ENCODE results near the gene SRSF6. TPM values are rescaled to one million over a fixed set of nuclear protein-coding genes. Genes with fewer than 3 reads are reported as not detected.

SRSF6 gene
- total RNA-seq, 1 experiment from 2014 or later, result 159 TPM

DNA sequence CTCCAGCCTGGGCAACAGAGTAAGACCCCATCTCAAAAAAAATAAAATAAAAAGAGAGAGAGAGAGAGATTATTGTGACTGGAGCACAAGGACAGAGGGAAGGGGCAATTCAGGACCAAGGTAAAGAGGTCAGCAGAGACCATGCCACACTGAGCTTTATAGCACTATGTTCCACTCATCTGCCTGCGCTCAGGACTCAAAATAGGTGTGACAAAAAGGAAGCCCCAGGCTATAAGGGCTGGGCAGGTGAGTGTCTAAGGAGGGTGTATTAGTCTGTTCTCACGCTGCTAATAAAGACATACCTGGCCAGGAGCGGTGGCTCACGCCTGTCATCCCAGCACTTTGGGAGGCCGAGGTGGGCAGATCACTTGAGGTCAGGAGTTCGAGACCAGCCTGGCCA is 23.1 kb upstream of the SRSF6 start:
- ChIA-PET CTCF (no interaction called here), POLR2A (no interaction called here)
- no peak for ATAC-seq
- TF ChIP-seq TCF7L2 (IDR thresholded peaks at IDR 0.05; ENCODE audit: low read depth, low read length) (no peak), SIN3A (IDR thresholded peaks at IDR 0.05; ENCODE audit: borderline replicate concordance, insufficient read depth, low read depth, low read length) (no peak), POLR2AphosphoS5 (IDR thresholded peaks at IDR 0.05; ENCODE audit: low read depth, low read length) (no peak)
- TF ChIP-seq, protein P1, sequence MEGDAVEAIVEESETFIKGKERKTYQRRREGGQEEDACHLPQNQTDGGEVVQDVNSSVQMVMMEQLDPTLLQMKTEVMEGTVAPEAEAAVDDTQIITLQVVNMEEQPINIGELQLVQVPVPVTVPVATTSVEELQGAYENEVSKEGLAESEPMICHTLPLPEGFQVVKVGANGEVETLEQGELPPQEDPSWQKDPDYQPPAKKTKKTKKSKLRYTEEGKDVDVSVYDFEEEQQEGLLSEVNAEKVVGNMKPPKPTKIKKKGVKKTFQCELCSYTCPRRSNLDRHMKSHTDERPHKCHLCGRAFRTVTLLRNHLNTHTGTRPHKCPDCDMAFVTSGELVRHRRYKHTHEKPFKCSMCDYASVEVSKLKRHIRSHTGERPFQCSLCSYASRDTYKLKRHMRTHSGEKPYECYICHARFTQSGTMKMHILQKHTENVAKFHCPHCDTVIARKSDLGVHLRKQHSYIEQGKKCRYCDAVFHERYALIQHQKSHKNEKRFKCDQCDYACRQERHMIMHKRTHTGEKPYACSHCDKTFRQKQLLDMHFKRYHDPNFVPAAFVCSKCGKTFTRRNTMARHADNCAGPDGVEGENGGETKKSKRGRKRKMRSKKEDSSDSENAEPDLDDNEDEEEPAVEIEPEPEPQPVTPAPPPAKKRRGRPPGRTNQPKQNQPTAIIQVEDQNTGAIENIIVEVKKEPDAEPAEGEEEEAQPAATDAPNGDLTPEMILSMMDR (IDR thresholded peaks at IDR 0.05), result no peak
- TF ChIP-seq, protein P2, sequence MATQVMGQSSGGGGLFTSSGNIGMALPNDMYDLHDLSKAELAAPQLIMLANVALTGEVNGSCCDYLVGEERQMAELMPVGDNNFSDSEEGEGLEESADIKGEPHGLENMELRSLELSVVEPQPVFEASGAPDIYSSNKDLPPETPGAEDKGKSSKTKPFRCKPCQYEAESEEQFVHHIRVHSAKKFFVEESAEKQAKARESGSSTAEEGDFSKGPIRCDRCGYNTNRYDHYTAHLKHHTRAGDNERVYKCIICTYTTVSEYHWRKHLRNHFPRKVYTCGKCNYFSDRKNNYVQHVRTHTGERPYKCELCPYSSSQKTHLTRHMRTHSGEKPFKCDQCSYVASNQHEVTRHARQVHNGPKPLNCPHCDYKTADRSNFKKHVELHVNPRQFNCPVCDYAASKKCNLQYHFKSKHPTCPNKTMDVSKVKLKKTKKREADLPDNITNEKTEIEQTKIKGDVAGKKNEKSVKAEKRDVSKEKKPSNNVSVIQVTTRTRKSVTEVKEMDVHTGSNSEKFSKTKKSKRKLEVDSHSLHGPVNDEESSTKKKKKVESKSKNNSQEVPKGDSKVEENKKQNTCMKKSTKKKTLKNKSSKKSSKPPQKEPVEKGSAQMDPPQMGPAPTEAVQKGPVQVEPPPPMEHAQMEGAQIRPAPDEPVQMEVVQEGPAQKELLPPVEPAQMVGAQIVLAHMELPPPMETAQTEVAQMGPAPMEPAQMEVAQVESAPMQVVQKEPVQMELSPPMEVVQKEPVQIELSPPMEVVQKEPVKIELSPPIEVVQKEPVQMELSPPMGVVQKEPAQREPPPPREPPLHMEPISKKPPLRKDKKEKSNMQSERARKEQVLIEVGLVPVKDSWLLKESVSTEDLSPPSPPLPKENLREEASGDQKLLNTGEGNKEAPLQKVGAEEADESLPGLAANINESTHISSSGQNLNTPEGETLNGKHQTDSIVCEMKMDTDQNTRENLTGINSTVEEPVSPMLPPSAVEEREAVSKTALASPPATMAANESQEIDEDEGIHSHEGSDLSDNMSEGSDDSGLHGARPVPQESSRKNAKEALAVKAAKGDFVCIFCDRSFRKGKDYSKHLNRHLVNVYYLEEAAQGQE (IDR thresholded peaks at IDR 0.05; ENCODE audit: insufficient read depth in 1 of 2, low read depth in 2 of 2, low read length in 1 of 2), result no peak
- Histone ChIP-seq H3K9me3 (ENCODE audit: control insufficient read depth, insufficient read depth, low read depth, low read length) (no peaks in the 10 kb centered on the region), H3K36me3 (ENCODE audit: control insufficient read depth, insufficient read depth, low read length) (no peaks in the 10 kb centered on the region), H3K27ac (ENCODE audit: low read length) (no peak overlapping the region), H3K4me3 (ENCODE audit: low read depth in 2 of 2, low read length in 2 of 2) (no peak overlapping the region), H3K4me1 (ENCODE audit: control insufficient read depth, insufficient read depth, low read length) (no peaks in the 10 kb centered on the region), H3K27me3 (ENCODE audit: control insufficient read depth, insufficient read depth, low read length) (peaks cover 13% of the 10 kb centered on the region)
- BruUV-seq (replicated peaks), result no TSS peak
- no peak for DNase-seq (ENCODE audit: low read depth, low spot score)
- in situ Hi-C loops (cut with HindIII; ENCODE audit: low pct_unique_long_range_greater_than_20kb, low sequenced_read_pairs) (no loop called here), intact Hi-C loops (cut with micrococcal nuclease; ENCODE audit: unreplicated experiment) (no loop called here)

DNA sequence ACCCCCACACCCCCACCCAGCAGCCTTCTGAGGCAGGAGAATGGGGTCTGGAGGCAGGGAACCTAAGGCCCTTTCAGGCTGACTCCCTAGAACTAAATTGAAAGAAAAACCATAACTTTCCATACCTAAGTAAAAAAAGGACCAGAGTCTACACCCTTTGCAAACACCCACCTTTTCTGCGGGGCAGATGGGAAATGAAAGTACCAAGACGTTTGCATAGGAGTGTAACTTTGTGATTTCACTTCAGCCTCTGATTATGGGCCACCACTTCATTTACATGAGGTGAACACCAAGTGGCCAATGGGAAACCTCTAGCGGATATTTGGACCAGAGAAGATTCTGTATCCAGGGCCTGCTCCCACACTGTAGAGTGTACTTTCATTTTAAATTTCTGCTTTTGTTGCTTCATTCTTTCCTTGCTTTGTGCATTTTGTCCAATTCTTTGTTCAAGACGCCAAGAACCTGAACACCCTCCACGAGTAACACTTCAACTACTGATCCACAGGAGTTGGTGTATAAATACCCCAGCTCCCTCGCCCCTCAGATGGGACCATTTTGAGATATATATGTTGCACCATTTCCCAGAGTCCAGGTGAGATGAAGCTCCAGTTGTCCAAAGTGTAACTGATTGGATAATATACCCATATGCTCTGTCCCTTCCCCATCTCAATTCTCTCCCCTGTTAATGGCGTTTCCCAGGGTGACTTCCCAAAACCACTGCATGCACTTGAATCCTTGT is 18.9 kb upstream of the SRSF6 start:
- H3K4me1 ChIP-seq (ENCODE audit: control insufficient read depth, insufficient read depth, low read length), result no peaks in the 10 kb centered on the region
- BruUV-seq (replicated peaks), result no TSS peak
- TF ChIP-seq, protein P1 (IDR thresholded peaks at IDR 0.05), result no peak
- TF ChIP-seq SIN3A (IDR thresholded peaks at IDR 0.05; ENCODE audit: borderline replicate concordance, insufficient read depth, low read depth, low read length) (no peak), POLR2AphosphoS5 (IDR thresholded peaks at IDR 0.05; ENCODE audit: low read depth, low read length) (no peak), TCF7L2 (IDR thresholded peaks at IDR 0.05; ENCODE audit: low read depth, low read length) (no peak)
- TF ChIP-seq, protein P2 (IDR thresholded peaks at IDR 0.05; ENCODE audit: insufficient read depth in 1 of 2, low read depth in 2 of 2, low read length in 1 of 2), result no peak
- in situ Hi-C loops (cut with HindIII; ENCODE audit: low pct_unique_long_range_greater_than_20kb, low sequenced_read_pairs) (no loop called here), intact Hi-C loops (cut with micrococcal nuclease; ENCODE audit: unreplicated experiment) (no loop called here)
- no peaks in the 10 kb centered on the region for H3K9me3 ChIP-seq (ENCODE audit: control insufficient read depth, insufficient read depth, low read depth, low read length)
- H3K27me3 ChIP-seq (ENCODE audit: control insufficient read depth, insufficient read depth, low read length), result peaks cover 7% of the 10 kb centered on the region
- ChIA-PET POLR2A (no interaction called here), CTCF (no interaction called here)
- no peak overlapping the region for H3K27ac ChIP-seq (ENCODE audit: low read length)
- no peaks in the 10 kb centered on the region for H3K36me3 ChIP-seq (ENCODE audit: control insufficient read depth, insufficient read depth, low read length)
- no peak overlapping the region for H3K4me3 ChIP-seq (ENCODE audit: low read depth in 2 of 2, low read length in 2 of 2)
- ATAC-seq (no peak), DNase-seq (ENCODE audit: low read depth, low spot score) (no peak)

Measured in Panc1 (cell line).